Liver (tissue), 9 donors: ENCODE measurements around the gene GABRR3. TPM values are rescaled to one million over a fixed set of nuclear protein-coding genes. Genes with fewer than 3 reads are reported as not detected.

ENCODE experiments used
- DNase-seq: peaks from one replicate; pipeline ENCODE4 v3.0.0-alpha.2; 2017; ENCODE audit warnings: low spot score
- H3K27ac ChIP-seq, 2 donors: one replicate each; pipeline ENCODE4 v1.7.0; 2013; ENCODE audit warnings: inconsistent platforms in 2 of 2, low read length in 2 of 2, control low read depth in 1 of 2, low read depth in 1 of 2, mild to moderate bottlenecking in 1 of 2
- H3K27me3 ChIP-seq, 4 donors: one replicate each; pipeline versions ENCODE4 v1.6.1 to v1.7.0; 2013; ENCODE audit warnings: low read length in 3 of 4, inconsistent platforms in 1 of 4, mild to moderate bottlenecking in 1 of 4, moderate library complexity in 1 of 4; ENCODE audit not compliant: control insufficient read depth in 4 of 4, insufficient read depth in 4 of 4
- H3K36me3 ChIP-seq, 4 donors: one replicate each; pipeline versions ENCODE4 v1.6.1 to v1.7.0; 2013; ENCODE audit warnings: low read length in 3 of 4, mild to moderate bottlenecking in 3 of 4, low read depth in 1 of 4, moderate library complexity in 1 of 4; ENCODE audit not compliant: control insufficient read depth in 4 of 4, insufficient read depth in 3 of 4
- H3K4me1 ChIP-seq, 4 donors: one replicate each; pipeline versions ENCODE4 v1.6.1 to v1.7.0; 2013; ENCODE audit warnings: low read length in 3 of 4, mild to moderate bottlenecking in 3 of 4, moderate library complexity in 1 of 4; ENCODE audit not compliant: control insufficient read depth in 4 of 4, insufficient read depth in 4 of 4
- H3K4me3 ChIP-seq, 3 donors: one replicate each; pipeline versions ENCODE4 v1.6.1 to v1.7.0; 2013; ENCODE audit warnings: low read length in 3 of 3, control low read depth in 1 of 3, low read depth in 1 of 3, mild to moderate bottlenecking in 1 of 3
- H3K9ac ChIP-seq, 2 donors: one replicate each; pipeline ENCODE4 v1.7.0; 2013; ENCODE audit warnings: low read length in 2 of 2, mild to moderate bottlenecking in 2 of 2, moderate library complexity in 2 of 2, control low read depth in 1 of 2, low read depth in 1 of 2
- H3K9me3 ChIP-seq, 4 donors: one replicate each; pipeline versions ENCODE4 v1.6.1 to v1.7.0; 2013; ENCODE audit warnings: low read length in 3 of 4; ENCODE audit not compliant: control insufficient read depth in 4 of 4
- EGR1 ChIP-seq, 2 donors: IDR thresholded peaks; 2 replicates each; pipeline ENCODE4 v1.6.1; 2016 to 2018; ENCODE audit warnings: antibody characterized with exemption in 2 of 2, low read depth in 2 of 2
- FOXA2 ChIP-seq: IDR thresholded peaks from 2 replicates; pipeline ENCODE4 v1.6.1; 2016; ENCODE audit warnings: antibody characterized with exemption
- GABPA ChIP-seq, 2 donors: IDR thresholded peaks in 1 of 2; conservative IDR thresholded peaks in 1 of 2; 2 replicates each; pipeline ENCODE4 v1.6.1; 2016; ENCODE audit warnings: antibody characterized with exemption in 2 of 2, mild to moderate bottlenecking in 1 of 2, moderate library complexity in 1 of 2
- HNF4A ChIP-seq, 2 donors: conservative IDR thresholded peaks; 2 replicates each; pipeline ENCODE4 v1.6.1; 2016; ENCODE audit warnings: antibody characterized with exemption in 2 of 2, mild to moderate bottlenecking in 2 of 2
- HNF4G ChIP-seq: IDR thresholded peaks from 2 replicates; pipeline ENCODE4 v1.6.1; 2016; ENCODE audit warnings: antibody characterized with exemption
- JUND ChIP-seq, 2 donors: IDR thresholded peaks; 2 replicates each; pipeline ENCODE4 v1.6.1; 2016; ENCODE audit warnings: antibody characterized with exemption in 2 of 2
- NR2F2 ChIP-seq: IDR thresholded peaks from 2 replicates; pipeline ENCODE4 v1.6.1; 2016; ENCODE audit warnings: antibody characterized with exemption
- RAD21 ChIP-seq, 2 donors: IDR thresholded peaks; 2 replicates each; pipeline ENCODE4 v1.6.1; 2016; ENCODE audit warnings: antibody characterized with exemption in 2 of 2, mild to moderate bottlenecking in 2 of 2
- RXRA ChIP-seq, 2 donors: IDR thresholded peaks; 2 replicates each; pipeline ENCODE4 v1.6.1; 2017 to 2018; ENCODE audit warnings: antibody characterized with exemption in 2 of 2, mild to moderate bottlenecking in 1 of 2
- TAF1 ChIP-seq: conservative IDR thresholded peaks from 2 replicates; pipeline ENCODE4 v1.6.1; 2016; ENCODE audit warnings: antibody characterized with exemption, mild to moderate bottlenecking
- WGBS: extraction: QIAGEN DNeasy Blood & Tissue Kit; methylation state at CpG from one replicate; pipeline ENCODE4 v1.1.7; 2013; 5-methylcytosine and 5-hydroxymethylcytosine counted together
- polyA plus RNA-seq, 2 donors: library from polyadenylated mRNA; stranded (reverse) in 1 of 2; unstranded in 1 of 2; fragments of 200-250 nt in 1 of 2; fragments of >200 nt in 1 of 2; fragmentation: Nextera tagmentation in 1 of 2; extraction: Ambion mirVana in 1 of 2; gene quantifications; one replicate each; pipeline versions ENCODE4 v1.2.1 to v1.2.3, GENCODE V29; 2013 to 2015
- total RNA-seq, 2 donors: library from RNA; depleted of rRNA; stranded (reverse); fragments of >200 nt; gene quantifications; one replicate each; pipeline ENCODE4 v1.2.3, GENCODE V29; 2014
- TF ChIP-seq, protein P1 (sequence below): IDR thresholded peaks from 2 replicates; pipeline ENCODE4 v1.6.1; 2016; ENCODE audit warnings: antibody characterized with exemption
- TF ChIP-seq, protein P2 (sequence below): fragments of 150-350 bp; IDR thresholded peaks from 2 replicates; pipeline ENCODE4 v1.5.1; 2017; ENCODE audit warnings: improper control_type of control experiment, low read depth, low read length; ENCODE audit not compliant: missing input control
- TF ChIP-seq, protein P3 (sequence below): IDR thresholded peaks from 2 replicates; pipeline ENCODE4 v1.6.1; 2016; ENCODE audit warnings: antibody characterized with exemption
- TF ChIP-seq, protein P4 (sequence below): IDR thresholded peaks from 2 replicates; pipeline ENCODE4 v1.6.1; 2016; ENCODE audit warnings: antibody characterized with exemption
- TF ChIP-seq, protein P5 (sequence below): IDR thresholded peaks from 2 replicates; pipeline ENCODE4 v1.6.1; 2016; ENCODE audit warnings: antibody characterized with exemption, mild to moderate bottlenecking
- donor health status: healthy.
- donor health status: healthy.
- donor health status: healthy.
- donor health status: healthy.
- donor health status: healthy.

GABRR3 gene
- total and polyA plus RNA-seq, 4 donors, result not detected

DNA sequence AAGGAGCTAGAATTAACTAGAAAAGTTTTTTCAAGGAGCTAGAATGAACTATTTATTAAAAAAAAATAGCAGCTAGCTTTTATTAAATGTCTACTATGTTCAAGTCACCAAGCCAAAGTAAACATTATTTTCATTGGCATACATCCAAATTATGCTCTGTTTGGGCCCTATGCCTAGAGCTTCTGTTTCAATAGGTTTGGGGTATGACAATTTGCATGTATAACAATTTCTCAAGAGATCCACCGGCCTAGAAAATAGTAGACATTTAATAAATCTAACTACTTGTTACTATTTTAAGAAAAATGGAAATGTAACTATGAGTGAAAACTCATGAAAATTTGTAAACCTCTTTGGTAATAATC, 8.0 kb downstream of the GABRR3 start:
- 33% methylated on average over 1 of the region's 1 CpG for WGBS
- no peak overlapping the region for H3K9ac ChIP-seq
- no peaks in the 10 kb centered on the region for H3K4me1 ChIP-seq
- peaks cover 0 to 2% (median 0%) of the 10 kb centered on the region in 4 donors for H3K27me3 ChIP-seq
- no peak for DNase-seq
- H3K9me3 ChIP-seq, result no peaks in the 10 kb centered on the region
- no peak overlapping the region for H3K27ac ChIP-seq
- H3K36me3 ChIP-seq, result no peaks in the 10 kb centered on the region
- H3K4me3 ChIP-seq, result no peak overlapping the region
- TF ChIP-seq HNF4A (conservative IDR thresholded peaks at IDR 0.05) (no peak), GABPA (IDR thresholded peaks at IDR 0.05 in 1 of 2, conservative IDR thresholded peaks at IDR 0.05 in 1 of 2) (no peak), RXRA (IDR thresholded peaks at IDR 0.05) (no peak), HNF4G (no peak)
- TF ChIP-seq, protein P1, sequence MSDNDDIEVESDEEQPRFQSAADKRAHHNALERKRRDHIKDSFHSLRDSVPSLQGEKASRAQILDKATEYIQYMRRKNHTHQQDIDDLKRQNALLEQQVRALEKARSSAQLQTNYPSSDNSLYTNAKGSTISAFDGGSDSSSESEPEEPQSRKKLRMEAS, result no peak
- TF ChIP-seq, protein P2, sequence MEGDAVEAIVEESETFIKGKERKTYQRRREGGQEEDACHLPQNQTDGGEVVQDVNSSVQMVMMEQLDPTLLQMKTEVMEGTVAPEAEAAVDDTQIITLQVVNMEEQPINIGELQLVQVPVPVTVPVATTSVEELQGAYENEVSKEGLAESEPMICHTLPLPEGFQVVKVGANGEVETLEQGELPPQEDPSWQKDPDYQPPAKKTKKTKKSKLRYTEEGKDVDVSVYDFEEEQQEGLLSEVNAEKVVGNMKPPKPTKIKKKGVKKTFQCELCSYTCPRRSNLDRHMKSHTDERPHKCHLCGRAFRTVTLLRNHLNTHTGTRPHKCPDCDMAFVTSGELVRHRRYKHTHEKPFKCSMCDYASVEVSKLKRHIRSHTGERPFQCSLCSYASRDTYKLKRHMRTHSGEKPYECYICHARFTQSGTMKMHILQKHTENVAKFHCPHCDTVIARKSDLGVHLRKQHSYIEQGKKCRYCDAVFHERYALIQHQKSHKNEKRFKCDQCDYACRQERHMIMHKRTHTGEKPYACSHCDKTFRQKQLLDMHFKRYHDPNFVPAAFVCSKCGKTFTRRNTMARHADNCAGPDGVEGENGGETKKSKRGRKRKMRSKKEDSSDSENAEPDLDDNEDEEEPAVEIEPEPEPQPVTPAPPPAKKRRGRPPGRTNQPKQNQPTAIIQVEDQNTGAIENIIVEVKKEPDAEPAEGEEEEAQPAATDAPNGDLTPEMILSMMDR, result no peak
- TF ChIP-seq, protein P3, sequence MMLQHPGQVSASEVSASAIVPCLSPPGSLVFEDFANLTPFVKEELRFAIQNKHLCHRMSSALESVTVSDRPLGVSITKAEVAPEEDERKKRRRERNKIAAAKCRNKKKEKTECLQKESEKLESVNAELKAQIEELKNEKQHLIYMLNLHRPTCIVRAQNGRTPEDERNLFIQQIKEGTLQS, result no peak
- TF ChIP-seq, protein P4, sequence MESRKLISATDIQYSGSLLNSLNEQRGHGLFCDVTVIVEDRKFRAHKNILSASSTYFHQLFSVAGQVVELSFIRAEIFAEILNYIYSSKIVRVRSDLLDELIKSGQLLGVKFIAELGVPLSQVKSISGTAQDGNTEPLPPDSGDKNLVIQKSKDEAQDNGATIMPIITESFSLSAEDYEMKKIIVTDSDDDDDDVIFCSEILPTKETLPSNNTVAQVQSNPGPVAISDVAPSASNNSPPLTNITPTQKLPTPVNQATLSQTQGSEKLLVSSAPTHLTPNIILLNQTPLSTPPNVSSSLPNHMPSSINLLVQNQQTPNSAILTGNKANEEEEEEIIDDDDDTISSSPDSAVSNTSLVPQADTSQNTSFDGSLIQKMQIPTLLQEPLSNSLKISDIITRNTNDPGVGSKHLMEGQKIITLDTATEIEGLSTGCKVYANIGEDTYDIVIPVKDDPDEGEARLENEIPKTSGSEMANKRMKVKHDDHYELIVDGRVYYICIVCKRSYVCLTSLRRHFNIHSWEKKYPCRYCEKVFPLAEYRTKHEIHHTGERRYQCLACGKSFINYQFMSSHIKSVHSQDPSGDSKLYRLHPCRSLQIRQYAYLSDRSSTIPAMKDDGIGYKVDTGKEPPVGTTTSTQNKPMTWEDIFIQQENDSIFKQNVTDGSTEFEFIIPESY, result no peak
- TF ChIP-seq, protein P5, sequence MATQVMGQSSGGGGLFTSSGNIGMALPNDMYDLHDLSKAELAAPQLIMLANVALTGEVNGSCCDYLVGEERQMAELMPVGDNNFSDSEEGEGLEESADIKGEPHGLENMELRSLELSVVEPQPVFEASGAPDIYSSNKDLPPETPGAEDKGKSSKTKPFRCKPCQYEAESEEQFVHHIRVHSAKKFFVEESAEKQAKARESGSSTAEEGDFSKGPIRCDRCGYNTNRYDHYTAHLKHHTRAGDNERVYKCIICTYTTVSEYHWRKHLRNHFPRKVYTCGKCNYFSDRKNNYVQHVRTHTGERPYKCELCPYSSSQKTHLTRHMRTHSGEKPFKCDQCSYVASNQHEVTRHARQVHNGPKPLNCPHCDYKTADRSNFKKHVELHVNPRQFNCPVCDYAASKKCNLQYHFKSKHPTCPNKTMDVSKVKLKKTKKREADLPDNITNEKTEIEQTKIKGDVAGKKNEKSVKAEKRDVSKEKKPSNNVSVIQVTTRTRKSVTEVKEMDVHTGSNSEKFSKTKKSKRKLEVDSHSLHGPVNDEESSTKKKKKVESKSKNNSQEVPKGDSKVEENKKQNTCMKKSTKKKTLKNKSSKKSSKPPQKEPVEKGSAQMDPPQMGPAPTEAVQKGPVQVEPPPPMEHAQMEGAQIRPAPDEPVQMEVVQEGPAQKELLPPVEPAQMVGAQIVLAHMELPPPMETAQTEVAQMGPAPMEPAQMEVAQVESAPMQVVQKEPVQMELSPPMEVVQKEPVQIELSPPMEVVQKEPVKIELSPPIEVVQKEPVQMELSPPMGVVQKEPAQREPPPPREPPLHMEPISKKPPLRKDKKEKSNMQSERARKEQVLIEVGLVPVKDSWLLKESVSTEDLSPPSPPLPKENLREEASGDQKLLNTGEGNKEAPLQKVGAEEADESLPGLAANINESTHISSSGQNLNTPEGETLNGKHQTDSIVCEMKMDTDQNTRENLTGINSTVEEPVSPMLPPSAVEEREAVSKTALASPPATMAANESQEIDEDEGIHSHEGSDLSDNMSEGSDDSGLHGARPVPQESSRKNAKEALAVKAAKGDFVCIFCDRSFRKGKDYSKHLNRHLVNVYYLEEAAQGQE, result no peak

DNA sequence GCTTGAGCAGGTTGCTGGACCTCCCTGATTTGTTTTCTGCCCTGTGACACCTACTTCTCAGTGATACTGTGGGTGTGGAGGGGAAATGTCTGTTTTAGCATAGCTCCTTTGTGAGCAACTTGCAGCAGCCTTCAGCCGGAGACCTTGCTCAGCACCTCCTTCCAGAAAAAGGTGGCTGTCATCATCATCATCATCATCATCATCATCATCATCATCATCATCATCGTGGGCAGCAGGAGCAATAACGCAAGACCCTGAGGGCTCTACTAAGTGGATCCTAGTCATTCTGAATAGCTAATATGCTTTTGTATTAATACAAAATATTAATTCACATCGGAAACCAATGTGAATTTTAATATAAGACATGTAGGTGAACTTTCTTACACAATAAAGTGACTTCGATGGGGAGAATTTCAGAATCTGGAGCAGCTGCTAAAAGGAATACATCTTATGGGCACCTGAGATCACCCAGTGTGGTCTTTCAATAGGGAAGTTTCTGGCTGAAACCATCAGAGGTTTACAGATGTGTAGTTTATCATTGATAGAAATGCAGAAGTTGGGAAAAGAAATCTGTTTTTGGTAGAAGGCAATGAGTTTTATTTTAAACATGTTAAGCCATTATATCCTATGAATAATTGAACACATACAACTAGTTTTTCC, 8.6 kb downstream of the GABRR3 start:
- no peak overlapping the region for H3K4me3 ChIP-seq
- no peak overlapping the region for H3K9ac ChIP-seq
- no peaks in the 10 kb centered on the region for H3K4me1 ChIP-seq
- peaks cover 0 to 2% (median 0%) of the 10 kb centered on the region in 4 donors for H3K27me3 ChIP-seq
- 88% methylated on average over 5 of the region's 5 CpGs for WGBS
- no peak overlapping the region for H3K27ac ChIP-seq
- H3K9me3 ChIP-seq, result no peaks in the 10 kb centered on the region
- no peak for DNase-seq
- no peaks in the 10 kb centered on the region for H3K36me3 ChIP-seq
- no peak for TF ChIP-seq EGR1 (IDR thresholded peaks at IDR 0.05; ENCODE audit: low read depth in 2 of 2)
- TF ChIP-seq HNF4G, result no peak
- TF ChIP-seq TAF1, result no peak
- TF ChIP-seq, protein P1, result no peak
- TF ChIP-seq, protein P2, result no peak
- TF ChIP-seq NR2F2, result no peak
- no peak for TF ChIP-seq JUND (IDR thresholded peaks at IDR 0.05)
- no peak for TF ChIP-seq FOXA2
- no peak for TF ChIP-seq RAD21 (IDR thresholded peaks at IDR 0.05)
- TF ChIP-seq, protein P5, result no peak
- TF ChIP-seq, protein P3, result no peak
- TF ChIP-seq GABPA (IDR thresholded peaks at IDR 0.05 in 1 of 2, conservative IDR thresholded peaks at IDR 0.05 in 1 of 2), result no peak
- TF ChIP-seq HNF4A (conservative IDR thresholded peaks at IDR 0.05), result no peak
